GM03348 (cell line): ENCODE data around the gene TTC28.
"Not testable (repeated sequence)": the region's sequence is repeated elsewhere in the genome, so short reads cannot be mapped to it uniquely, and the experiment has no call there.

Experiments
- DNase-seq: peaks from one replicate; pipeline ENCODE4 v3.0.0; 2012; ENCODE audit warnings: low spot score

TTC28 gene

DNA sequence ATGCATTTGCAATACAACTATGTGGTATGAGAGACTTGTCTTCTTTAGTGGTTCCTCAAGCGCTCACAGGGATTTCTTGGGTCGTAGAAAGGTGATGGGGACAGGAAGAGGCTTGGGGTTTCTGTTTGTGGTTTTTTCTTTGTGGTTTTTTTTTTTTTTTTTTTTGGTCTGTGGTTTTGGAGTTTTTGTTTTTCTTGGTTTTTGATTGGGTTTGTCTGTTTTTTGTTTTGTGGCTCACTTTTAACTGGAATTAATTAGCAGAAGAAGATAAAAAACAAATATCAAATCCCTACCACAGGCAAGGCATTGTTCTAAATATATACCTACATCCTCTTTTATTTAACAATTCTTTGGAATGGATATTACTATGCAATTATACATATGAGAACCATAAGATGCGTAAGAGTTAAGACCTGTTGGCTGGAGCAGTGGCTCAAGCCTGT is 5.5 kb downstream of the TTC28 start:
- peak; percentile 57 for DNase-seq

DNA sequence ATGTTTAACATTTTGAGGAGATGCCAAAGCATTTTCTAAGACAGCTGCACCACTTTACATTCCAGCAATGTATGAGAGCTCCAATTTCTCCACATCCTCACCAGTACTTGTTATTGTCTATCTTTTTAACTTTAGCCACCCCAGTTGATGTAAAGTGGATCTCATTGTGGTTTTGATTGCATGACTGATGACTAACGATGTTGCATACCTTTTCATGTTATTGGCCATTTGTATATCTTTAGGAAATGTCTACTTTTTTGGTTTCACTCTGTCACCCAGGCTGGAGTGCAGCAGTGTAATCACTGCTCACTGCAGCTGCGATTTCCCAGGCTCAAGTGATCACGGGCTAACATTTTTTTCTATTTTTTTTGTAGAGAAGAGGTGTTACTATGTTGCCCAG is 8.9 kb downstream of the TTC28 start:
- DNase-seq: no peak

DNA sequence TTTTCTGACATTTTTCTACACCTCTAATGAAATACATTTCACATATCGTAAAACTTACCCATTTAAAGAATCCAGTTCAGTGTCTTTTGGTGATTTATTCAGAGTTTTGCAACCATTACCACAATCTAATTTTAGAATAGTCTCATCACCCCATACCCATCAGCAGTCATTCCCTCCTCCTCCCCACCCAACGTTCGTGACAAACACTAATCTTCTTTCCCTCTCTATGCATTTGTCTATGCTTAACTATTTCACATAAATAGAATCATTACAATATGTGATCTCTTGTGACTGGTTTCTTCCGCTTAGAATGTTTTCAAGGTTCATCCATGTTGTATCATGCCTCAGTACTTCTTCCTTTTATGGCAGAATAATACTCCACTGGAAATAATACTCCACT is 9.5 kb downstream of the TTC28 start:
- DNase-seq: peak; percentile 51

DNA sequence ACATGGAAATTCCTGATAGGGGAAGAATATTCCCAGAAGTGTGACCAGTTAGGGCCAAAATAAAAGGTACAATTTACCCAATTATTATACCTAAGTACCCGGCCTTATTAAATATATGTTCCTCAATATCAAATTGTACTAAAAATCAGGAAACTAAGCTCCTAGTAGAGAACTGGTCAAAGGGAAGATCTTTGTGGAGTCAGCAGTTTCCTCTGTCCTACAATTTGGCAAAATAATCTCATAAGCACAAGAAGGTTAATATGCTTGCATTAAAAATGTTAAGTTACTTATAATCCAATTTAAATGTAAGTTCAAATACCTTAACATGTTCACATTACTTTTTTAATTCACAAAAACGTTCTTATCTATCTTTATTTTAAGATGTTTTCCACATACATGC is 10.3 kb downstream of the TTC28 start:
- DNase-seq: no peak

DNA sequence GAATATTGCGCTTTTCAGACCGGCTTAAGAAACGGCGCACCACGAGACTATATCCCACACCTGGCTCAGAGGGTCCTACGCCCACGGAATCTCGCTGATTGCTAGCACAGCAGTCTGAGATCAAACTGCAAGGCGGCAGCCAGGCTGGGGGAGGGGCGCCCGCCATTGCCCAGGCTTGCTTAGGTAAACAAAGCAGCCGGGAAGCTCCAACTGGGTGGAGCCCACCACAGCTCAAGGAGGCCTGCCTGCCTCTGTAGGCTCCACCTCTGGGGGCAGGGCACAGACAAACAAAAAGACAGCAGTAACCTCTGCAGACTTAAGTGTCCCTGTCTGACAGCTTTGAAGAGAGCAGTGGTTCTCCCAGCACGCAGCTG is 16.1 kb downstream of the TTC28 start:
- not testable (repeated sequence) for DNase-seq

DNA sequence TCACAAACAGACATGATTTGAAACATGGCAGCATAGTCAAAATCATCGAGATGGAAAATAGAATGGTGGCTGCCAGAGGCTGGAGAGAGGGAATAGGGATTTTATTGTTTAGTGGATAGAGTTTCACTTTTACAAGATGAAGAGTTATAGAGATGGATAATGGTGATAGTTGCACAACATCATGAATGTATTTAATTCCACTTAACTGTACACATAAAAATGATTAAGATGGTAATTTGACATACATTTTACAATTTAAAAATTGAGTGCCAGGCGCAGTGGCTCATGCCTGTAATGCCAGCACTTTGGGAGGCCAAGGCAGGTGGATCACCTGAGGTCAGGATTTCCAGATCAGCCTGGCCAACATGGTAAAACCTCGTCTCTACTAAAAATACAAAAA is 21.2 kb downstream of the TTC28 start:
- no peak for DNase-seq

DNA sequence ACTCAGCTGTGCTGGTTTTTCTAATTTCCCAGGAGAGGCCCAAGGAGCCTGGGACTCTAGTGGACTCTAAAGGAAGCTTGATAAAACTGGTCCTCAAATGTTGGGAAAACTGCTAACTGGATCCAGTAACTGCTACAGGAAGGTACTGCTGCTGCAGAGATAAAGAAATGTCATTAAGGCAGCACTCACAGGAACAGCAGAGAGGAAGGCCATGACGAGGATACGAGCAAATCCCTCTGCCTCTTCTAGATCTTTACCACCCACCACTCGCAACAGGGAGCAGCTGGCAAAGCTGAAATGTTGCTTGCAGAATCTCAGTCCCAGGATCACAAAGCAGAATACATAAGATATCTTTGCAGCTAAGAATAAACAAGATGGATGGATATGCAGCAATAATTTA is 23.5 kb downstream of the TTC28 start:
- DNase-seq: no peak

DNA sequence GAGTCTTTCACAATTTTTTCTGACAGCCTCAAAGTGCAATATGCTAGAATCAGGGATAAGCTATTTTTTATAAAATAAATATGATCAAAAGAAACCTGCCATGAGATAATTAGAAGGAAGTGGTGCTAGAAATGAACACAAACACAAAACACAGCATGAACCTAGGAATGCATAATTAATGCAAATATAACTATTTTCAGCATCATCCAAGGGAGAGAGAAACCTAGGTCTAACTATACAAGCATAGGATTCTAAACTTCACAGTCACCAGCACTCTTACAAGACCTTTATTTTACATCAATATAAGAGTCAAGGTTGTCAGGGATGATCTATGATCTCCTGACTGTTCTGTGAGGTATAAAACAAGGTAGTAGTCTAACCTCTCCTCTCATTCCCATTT is 29.2 kb downstream of the TTC28 start:
- DNase-seq: no peak

DNA sequence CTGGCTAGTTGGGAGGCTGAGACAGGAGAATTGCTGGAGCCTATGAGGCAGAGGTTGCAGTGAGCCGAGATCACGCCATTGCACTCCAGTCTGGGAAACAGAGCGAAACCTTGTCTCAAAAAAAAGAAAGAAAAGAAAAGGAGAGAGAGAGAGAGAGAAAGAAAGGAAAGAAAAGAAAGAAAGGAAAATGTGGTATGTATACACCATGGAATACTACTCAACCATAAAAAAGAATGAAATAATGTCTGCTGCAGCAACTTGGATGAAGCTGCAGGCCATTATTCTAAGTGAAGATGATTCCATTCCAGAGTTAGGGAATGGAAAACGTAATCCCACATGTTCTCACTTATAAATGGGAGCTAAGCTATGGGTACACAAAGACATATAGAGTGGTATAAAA is 30.8 kb downstream of the TTC28 start:
- DNase-seq: no peak

DNA sequence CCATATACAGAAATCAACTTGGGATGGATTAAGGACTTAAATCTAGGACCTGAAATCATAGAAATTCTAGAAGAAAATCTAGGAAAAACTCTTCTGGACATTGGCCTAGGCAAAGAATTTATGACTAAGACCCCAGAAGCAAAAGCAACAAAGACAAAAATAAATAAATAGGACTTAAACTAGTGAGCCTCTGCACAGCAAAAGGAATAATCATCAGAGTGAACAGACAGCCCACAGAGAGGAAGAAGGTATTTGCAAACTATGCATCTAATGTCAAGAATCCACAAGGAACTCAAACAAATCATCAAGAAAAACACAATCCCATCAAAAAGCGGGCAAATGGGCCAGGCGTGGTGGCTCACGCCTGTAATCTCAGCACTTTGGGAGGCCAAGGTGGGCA is 32.4 kb downstream of the TTC28 start:
- no peak for DNase-seq

DNA sequence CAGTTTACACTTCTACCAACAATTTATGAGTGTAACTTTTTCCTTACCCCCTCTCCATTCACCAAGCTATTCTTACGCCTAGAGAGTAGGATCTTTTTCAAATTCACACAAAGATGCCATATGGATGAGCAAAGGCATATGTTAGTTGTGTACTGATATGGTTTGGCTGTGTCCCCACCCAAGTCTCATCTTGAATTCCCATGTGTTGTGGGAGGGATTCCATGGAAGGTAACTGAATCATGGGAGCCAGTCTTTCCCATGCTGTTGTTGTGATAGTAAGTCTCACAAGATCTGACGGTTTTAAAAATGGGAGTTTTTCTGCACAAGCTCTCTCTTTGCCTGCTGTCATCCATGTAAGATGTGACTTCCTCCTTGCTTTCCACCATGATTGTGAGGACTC is 40.3 kb downstream of the TTC28 start:
- no peak for DNase-seq

DNA sequence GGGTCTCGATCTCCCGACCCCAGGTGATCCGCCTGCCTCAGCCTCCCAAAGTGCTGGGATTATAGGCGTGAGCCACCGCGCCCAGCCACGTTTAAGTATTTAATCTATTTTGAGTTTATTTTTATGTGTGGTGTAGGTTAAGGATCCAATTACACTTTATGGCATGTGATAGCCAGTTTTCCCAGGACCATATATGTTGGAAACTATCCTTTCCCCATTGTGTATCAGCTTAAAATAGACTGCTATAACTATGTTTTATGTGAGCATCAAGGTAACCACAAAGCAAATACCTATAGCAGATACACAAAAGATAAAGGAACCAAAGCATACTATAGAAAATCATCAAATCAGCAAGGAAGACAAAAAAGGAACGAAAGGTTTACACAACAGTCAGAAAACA is 42.4 kb downstream of the TTC28 start:
- DNase-seq: no peak

DNA sequence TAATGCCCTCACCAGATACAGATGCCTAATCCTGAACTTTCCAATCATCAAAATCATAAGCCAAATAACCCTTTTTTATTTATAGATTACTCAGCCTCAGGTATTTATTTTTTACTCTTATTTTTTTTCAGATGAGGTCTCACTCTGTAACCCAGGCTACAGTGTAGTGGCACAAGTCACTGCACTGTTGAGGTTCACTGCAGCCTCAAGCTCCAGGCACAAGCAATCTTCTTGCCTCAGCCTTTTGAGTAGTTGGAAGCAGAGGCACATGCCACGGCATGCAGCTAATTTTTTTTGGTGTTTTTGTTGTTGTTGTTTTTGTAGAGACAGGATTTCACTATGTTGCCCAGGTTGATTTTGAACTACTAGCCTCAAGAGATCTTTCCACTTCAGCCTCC is 49.5 kb downstream of the TTC28 start:
- DNase-seq: no peak

DNA sequence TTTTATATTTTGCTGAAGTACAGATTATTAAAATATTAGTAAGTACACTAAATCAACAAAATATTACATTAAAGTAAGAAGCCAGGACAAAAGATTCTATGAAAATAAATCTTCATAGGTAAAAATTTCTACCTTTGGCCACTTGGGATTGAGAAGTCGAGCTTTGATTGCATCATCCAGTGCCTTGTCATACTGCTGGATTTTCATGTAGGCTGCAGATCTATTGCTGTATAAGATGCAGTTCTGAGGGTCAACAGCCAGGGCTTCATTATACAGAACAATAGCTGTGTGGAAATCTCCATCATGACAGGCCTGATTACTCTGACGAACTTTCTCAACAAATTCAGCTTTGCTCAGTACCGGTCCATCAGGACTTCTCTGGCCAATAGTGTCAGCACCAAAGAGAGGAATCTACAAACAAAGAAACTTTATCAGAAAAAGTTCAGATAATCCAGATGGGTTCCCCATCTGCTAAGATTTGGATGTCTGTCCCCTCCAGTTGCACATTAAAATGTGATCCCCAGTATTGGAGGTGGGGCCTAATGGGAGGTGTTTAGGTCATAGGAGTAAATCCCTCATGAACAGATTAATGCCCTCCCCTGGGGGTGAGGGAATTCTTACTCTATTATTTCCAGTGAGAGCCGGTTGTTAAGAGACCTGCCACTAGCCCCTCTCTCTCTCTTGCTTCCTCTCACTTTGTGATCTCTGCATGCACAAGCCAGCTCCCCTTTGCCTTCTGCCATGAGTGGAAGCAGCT is 50.0 kb downstream of the TTC28 start:
- no peak for DNase-seq

DNA sequence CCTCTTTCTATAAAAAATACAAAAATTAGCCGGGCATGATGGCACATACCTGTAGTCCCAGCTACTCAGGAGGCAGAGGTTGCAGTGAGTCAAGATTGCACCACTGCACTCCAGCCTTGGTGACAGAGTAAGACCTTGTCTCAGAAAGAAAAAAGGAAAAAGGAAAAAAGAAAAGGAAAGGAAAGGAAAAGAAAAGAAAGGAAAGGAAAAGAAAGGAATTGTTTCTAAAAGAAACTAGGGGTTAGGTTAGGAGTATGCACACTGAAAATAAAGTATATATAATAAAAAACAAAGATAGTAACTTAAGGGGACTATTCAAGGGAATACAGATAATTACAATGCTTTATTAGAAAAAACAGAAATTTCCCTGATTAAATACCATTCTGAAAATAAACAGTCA is 50.9 kb downstream of the TTC28 start:
- DNase-seq: no peak

DNA sequence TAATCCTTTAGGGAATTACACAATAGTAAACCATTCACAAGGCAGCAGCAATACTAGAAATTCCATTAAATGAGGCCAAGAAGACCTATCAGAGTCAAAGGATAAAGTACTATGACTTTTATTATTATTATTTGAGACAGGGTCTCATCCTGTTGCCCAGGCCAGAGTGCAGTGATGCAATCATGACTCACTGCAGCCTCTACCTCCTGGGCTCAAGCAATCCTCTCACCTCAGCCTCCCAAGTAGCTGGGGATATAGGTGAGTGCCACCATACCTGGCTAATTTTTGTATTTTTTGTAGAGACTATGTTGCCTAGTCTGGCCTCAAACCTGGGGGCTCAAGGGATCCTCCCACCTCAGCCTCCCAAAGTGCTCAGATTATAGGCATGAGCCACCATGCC is 51.8 kb downstream of the TTC28 start:
- DNase-seq: no peak

DNA sequence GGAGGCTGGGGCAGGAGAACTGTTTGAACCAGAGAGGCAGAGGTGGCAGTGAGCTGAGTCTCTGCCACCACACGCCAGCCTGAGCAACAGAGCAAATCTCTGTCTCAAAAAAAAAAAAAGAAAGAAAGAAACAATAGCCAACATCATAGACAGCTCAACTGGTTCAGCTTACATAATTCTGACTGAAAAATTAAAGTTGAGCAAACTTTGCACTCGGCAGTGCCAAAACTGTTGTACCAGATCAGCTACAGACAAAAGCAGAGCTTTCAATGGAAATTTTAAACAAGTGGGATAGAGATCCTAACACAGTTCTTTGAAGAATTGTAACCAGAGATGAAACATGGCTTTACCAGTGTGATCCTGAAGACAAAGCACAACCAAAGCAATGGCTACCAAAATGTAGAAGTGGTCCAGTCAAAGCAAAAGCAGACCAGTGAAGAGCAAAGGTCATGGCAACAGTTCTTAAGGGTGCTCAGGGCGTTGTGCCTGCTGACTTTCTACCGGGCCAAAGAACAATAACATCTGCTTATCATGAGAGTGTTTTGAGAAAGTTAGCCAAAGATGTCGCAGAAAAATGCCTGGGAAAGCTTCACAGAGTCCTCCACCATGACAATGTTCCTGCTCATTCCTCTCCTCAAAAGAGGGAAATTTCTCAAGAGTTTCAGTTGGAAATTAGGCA is 59.3 kb downstream of the TTC28 start:
- DNase-seq: no peak

DNA sequence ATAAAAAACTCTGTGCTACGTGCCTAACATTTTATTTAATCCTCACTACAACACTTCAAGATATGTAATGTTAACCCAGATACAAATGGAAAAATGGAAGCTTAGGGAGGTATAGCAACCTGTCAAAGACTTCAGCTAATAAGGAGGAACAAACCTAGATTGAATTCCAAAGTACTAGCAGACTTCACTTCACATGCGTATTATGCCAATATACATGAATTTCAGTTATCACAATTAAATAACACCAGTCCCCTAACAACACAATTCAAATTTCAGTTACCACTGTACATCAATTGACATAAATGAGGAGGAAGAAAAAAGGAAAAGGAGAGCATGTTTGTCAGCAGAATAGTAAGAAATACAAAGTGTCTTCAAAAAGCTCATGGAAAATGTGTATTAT is 60.4 kb downstream of the TTC28 start:
- no peak for DNase-seq

DNA sequence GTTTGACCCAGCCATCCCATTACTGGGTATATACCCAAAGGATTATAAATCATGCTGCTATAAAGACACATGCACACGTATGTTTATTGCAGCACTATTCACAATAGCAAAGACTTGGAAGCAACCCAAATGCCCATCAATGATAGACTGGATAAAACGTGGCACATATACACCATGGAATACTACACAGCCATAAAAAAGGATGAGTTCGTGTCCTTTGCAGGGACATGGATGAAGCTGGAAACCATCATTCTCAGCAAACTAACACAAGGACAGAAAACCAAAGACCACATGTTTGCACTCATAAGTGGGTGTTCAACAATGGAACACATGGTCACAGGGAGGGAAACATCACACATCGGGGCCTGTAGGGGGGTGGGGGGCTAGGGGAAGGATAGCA is 64.2 kb downstream of the TTC28 start:
- DNase-seq: not testable (repeated sequence)

DNA sequence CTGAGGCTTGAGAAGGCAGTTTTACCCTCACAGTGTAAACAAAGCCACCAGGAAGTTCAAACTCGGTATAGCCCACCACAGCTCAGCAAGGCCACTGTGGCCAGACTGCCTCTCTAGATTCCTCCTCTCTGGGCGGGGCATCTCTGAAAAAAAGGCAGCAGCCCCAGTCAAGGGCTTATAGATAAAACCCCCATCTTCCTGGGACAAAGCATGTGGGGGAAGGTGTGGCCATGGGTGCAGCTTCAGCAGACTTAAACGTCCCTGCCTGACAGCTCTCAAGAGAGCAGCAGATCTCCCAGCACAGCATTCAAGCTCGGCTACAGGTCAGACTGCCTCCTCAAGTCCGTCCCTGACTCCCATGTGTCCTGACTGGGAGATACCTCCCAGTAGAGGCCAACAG is 69.7 kb downstream of the TTC28 start:
- DNase-seq: no peak

DNA sequence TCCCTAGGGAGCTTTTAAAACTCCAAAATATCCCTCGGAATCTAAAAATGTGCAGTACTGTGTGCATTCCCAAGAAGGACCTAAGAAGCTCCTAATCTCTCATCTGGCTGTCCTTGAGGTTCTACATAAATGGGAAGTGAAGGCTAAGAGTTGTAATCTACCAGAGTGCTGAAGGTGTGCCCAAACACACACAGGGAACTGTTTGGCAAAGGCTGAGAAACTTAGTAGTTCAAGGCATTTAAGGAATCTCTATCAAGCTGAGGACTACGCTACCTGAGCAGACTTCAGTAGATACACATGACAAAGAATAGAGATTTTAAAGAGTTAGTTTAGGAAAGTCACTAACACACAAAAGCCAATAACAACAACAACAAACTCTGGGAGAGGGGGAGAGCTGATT is 71.1 kb downstream of the TTC28 start:
- DNase-seq: no peak

DNA sequence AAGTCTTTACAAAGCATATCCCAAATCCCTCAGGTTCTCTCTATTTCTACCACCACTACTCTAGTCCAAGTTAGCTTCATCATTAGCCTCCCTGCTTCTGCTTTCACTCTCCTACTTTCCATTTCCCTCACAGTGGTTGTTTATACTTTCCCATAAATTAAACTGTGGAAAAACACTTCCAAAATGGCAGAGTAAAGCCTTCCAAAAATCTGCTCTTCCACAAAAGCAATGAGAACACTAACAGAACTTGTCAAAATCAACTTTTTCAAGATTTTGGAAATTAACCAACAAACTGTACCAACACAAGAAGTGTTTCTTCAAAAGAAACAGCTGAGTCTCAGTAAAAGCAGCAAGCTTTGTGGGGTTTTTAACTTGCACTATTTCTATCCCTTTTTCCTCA is 71.8 kb downstream of the TTC28 start:
- DNase-seq: no peak

DNA sequence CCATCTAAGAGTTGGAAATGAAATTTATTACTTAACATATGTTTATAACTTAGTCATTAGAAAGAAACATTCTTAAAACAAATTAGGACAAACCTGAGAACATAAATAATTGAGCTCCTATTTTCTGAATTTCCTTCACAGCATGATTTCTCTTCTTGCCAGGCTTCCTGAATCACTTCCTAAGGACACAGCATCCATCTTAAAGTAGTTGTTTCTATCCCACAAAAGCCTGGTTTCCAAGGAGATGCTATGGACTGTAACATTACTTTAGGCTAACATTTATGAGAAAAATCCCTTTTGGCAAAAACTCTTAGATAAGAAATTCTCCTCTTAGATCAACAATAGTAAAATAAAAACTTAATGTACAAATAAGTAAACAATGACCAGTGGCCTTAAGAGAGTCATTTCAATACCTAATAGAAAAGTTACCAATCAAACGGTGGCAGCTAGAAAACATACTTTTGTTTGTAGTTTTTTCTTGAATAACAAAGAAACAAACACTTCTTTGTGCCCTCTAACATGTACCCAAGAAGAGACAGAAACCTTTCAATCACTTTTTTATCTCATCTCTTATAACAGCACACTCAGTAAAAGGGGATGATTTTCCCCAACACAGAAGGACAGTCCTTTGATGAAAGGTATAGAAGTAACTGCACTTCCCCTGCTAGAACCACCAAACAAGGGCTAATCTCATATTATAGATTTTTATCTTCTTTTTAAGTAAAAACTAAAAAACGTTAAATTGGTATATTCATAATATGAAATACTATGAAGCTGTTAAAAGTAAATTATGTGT is 74.5 kb downstream of the TTC28 start:
- DNase-seq: no peak
